Measurements from ENCODE around the gene LGI1.

DNA sequence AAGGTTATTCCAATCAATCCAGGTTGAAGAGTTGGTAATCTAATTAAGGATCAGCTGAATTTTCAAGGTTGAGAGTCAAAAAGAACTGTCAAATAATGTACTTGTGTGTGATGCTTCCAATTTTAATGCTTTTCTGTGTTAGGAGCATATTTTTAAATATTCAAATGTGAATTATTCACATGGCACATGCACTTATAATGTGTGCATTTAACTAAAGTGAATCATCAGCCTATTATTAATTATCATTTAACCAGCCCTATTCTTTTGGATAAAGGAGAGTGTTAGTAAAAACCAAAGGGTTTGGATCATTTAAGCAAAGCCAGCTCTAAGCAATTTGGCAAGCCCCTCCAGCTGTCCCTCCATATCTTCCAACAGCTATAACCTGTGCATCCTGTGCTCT, 11.2 kb downstream of the LGI1 start:
- TF ChIP-seq, protein P1, sequence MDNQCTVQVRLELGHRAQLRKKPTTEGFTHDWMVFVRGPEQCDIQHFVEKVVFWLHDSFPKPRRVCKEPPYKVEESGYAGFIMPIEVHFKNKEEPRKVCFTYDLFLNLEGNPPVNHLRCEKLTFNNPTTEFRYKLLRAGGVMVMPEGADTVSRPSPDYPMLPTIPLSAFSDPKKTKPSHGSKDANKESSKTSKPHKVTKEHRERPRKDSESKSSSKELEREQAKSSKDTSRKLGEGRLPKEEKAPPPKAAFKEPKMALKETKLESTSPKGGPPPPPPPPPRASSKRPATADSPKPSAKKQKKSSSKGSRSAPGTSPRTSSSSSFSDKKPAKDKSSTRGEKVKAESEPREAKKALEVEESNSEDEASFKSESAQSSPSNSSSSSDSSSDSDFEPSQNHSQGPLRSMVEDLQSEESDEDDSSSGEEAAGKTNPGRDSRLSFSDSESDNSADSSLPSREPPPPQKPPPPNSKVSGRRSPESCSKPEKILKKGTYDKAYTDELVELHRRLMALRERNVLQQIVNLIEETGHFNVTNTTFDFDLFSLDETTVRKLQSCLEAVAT (IDR thresholded peaks at IDR 0.05): no peak
- no peak for TF ChIP-seq ZNF217 (CRISPR knock-in tag; IDR thresholded peaks at IDR 0.05)
- TF ChIP-seq, protein P2, sequence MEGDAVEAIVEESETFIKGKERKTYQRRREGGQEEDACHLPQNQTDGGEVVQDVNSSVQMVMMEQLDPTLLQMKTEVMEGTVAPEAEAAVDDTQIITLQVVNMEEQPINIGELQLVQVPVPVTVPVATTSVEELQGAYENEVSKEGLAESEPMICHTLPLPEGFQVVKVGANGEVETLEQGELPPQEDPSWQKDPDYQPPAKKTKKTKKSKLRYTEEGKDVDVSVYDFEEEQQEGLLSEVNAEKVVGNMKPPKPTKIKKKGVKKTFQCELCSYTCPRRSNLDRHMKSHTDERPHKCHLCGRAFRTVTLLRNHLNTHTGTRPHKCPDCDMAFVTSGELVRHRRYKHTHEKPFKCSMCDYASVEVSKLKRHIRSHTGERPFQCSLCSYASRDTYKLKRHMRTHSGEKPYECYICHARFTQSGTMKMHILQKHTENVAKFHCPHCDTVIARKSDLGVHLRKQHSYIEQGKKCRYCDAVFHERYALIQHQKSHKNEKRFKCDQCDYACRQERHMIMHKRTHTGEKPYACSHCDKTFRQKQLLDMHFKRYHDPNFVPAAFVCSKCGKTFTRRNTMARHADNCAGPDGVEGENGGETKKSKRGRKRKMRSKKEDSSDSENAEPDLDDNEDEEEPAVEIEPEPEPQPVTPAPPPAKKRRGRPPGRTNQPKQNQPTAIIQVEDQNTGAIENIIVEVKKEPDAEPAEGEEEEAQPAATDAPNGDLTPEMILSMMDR (IDR thresholded peaks at IDR 0.05 in 2 of 3, conservative IDR thresholded peaks at IDR 0.05 in 1 of 3; ENCODE audit: insufficient read depth in 2 of 3, low read depth in 1 of 3, low read length in 3 of 3): no peak
- TF ChIP-seq, protein P3, sequence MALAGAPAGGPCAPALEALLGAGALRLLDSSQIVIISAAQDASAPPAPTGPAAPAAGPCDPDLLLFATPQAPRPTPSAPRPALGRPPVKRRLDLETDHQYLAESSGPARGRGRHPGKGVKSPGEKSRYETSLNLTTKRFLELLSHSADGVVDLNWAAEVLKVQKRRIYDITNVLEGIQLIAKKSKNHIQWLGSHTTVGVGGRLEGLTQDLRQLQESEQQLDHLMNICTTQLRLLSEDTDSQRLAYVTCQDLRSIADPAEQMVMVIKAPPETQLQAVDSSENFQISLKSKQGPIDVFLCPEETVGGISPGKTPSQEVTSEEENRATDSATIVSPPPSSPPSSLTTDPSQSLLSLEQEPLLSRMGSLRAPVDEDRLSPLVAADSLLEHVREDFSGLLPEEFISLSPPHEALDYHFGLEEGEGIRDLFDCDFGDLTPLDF (CRISPR knock-in tag; IDR thresholded peaks at IDR 0.05): no peak
- TF ChIP-seq, protein P4, sequence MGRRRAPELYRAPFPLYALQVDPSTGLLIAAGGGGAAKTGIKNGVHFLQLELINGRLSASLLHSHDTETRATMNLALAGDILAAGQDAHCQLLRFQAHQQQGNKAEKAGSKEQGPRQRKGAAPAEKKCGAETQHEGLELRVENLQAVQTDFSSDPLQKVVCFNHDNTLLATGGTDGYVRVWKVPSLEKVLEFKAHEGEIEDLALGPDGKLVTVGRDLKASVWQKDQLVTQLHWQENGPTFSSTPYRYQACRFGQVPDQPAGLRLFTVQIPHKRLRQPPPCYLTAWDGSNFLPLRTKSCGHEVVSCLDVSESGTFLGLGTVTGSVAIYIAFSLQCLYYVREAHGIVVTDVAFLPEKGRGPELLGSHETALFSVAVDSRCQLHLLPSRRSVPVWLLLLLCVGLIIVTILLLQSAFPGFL (CRISPR knock-in tag; IDR thresholded peaks at IDR 0.05): no peak
- no peak for TF ChIP-seq NR3C1 (CRISPR knock-in tag; IDR thresholded peaks at IDR 0.05)
- no peak for TF ChIP-seq ELF1 (tag; IDR thresholded peaks at IDR 0.05)
- TF ChIP-seq, protein P5, sequence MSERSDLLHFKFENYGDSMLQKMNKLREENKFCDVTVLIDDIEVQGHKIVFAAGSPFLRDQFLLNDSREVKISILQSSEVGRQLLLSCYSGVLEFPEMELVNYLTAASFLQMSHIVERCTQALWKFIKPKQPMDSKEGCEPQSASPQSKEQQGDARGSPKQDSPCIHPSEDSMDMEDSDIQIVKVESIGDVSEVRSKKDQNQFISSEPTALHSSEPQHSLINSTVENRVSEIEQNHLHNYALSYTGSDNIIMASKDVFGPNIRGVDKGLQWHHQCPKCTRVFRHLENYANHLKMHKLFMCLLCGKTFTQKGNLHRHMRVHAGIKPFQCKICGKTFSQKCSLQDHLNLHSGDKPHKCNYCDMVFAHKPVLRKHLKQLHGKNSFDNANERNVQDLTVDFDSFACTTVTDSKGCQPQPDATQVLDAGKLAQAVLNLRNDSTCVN (CRISPR knock-in tag; IDR thresholded peaks at IDR 0.05): no peak
- no peak for TF ChIP-seq KAT2B (IDR thresholded peaks at IDR 0.05; ENCODE audit: low read depth, low read length)
- TF ChIP-seq, protein P6, sequence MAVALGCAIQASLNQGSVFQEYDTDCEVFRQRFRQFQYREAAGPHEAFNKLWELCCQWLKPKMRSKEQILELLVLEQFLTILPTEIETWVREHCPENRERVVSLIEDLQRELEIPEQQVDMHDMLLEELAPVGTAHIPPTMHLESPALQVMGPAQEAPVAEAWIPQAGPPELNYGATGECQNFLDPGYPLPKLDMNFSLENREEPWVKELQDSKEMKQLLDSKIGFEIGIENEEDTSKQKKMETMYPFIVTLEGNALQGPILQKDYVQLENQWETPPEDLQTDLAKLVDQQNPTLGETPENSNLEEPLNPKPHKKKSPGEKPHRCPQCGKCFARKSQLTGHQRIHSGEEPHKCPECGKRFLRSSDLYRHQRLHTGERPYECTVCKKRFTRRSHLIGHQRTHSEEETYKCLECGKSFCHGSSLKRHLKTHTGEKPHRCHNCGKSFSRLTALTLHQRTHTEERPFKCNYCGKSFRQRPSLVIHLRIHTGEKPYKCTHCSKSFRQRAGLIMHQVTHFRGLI (CRISPR knock-in tag; IDR thresholded peaks at IDR 0.05): no peak
- TF ChIP-seq, protein P7, sequence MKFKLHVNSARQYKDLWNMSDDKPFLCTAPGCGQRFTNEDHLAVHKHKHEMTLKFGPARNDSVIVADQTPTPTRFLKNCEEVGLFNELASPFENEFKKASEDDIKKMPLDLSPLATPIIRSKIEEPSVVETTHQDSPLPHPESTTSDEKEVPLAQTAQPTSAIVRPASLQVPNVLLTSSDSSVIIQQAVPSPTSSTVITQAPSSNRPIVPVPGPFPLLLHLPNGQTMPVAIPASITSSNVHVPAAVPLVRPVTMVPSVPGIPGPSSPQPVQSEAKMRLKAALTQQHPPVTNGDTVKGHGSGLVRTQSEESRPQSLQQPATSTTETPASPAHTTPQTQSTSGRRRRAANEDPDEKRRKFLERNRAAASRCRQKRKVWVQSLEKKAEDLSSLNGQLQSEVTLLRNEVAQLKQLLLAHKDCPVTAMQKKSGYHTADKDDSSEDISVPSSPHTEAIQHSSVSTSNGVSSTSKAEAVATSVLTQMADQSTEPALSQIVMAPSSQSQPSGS (CRISPR knock-in tag; IDR thresholded peaks at IDR 0.05): no peak
- TF ChIP-seq SETDB1 (IDR thresholded peaks at IDR 0.05; ENCODE audit: low read length): no peak

Measured in K562 (cell line).